Measurements from ENCODE around the gene RGMB. TPM values are rescaled to one million over a fixed set of nuclear protein-coding genes. Genes with fewer than 3 reads are reported as not detected.

RGMB gene
- total RNA-seq, 1 experiment from 2014 or later = 19.3 TPM

GRCh38 chr5:98844865-98845264, 71.4 kb downstream of the RGMB start:
- H3K36me3 Mint-ChIP-seq (ENCODE audit: insufficient read depth in 1 of 3, low read depth in 3 of 3) = peaks cover 15 to 42% (median 32%) of the 10 kb centered on the region in 3 experiments
- no peak overlapping the region for H3K18ac ChIP-seq (ENCODE audit: insufficient read length, low read depth, low read length)
- no peak overlapping the region for H2BK5ac ChIP-seq (ENCODE audit: insufficient read length, low read length)
- H4K91ac ChIP-seq (ENCODE audit: insufficient read length, low read depth, low read length) = no peak overlapping the region
- H3K4ac ChIP-seq (ENCODE audit: low read depth, low read length) = no peak overlapping the region
- no peak for TF ChIP-seq CTCF (conservative IDR thresholded peaks at IDR 0.05)
- no peak overlapping the region for H3K4me2 ChIP-seq (ENCODE audit: insufficient read depth, insufficient read length, low read length)
- no peaks in the 10 kb centered on the region for H3K27me3 Mint-ChIP-seq (ENCODE audit: low read depth)
- H3K4me3 Mint-ChIP-seq = no peak overlapping the region
- H3K79me1 ChIP-seq (ENCODE audit: insufficient read depth, low read depth, low read length, poor library complexity, severe bottlenecking) = no peaks in the 10 kb centered on the region
- H2AFZ ChIP-seq (ENCODE audit: low read length) = no peak overlapping the region
- no peak overlapping the region for H2BK15ac ChIP-seq (ENCODE audit: low read depth, low read length)
- no peak overlapping the region for H3K14ac ChIP-seq (ENCODE audit: insufficient read depth, low read length)
- no peak overlapping the region for H2BK12ac ChIP-seq (ENCODE audit: insufficient read length, low read depth, low read length)
- no peak for DNase-seq
- H3K23me2 ChIP-seq (ENCODE audit: insufficient read length, low read depth, low read length, poor library complexity, severe bottlenecking) = no peaks in the 10 kb centered on the region
- H4K8ac ChIP-seq (replicated peaks; ENCODE audit: insufficient read length, low read depth, low read length) = no peak overlapping the region
- H3K23ac ChIP-seq (ENCODE audit: insufficient read length, low read depth, low read length) = no peak overlapping the region
- WGBS (ENCODE audit: extremely low coverage, insufficient read length, low lambda C conversion rate) = no CpG with 5 or more reads among the region's 6 CpGs
- H3K79me2 ChIP-seq (ENCODE audit: insufficient read depth, low read length) = no peaks in the 10 kb centered on the region
- H4K5ac ChIP-seq (ENCODE audit: insufficient read length, low read depth, low read length) = no peak overlapping the region
- H2BK120ac ChIP-seq (ENCODE audit: low read depth, low read length, poor library complexity, severe bottlenecking) = no peak overlapping the region
- no peaks in the 10 kb centered on the region for H3K27me3 ChIP-seq (ENCODE audit: insufficient read depth, low read length)
- no peak overlapping the region for H2AK5ac ChIP-seq (ENCODE audit: insufficient read length, low read length)
- no peak overlapping the region for H3K27ac Mint-ChIP-seq
- H3K4me1 ChIP-seq (ENCODE audit: insufficient read depth, low read length) = no peaks in the 10 kb centered on the region
- peaks cover 42 to 45% of the 10 kb centered on the region in 2 experiments for H3K9me3 Mint-ChIP-seq
- no peak overlapping the region for H3K27ac ChIP-seq (ENCODE audit: insufficient read length, low read depth, low read length)
- H3K56ac ChIP-seq (ENCODE audit: insufficient read length, low read depth, low read length) = no peak overlapping the region
- H3T11ph ChIP-seq (ENCODE audit: low read length) = no peak overlapping the region
- no peak overlapping the region for H2BK20ac ChIP-seq (ENCODE audit: low read depth, low read length, poor library complexity, severe bottlenecking)
- peaks cover 0 to 5% of the 10 kb centered on the region in 2 experiments; a peak in 1 of 4 replicates for H3K4me1 Mint-ChIP-seq
- no peaks in the 10 kb centered on the region for H4K20me1 ChIP-seq (ENCODE audit: control insufficient read depth, insufficient read depth, insufficient read length)
- H3K9me3 ChIP-seq (ENCODE audit: control insufficient read depth, low read depth, low read length) = peaks cover 15% of the 10 kb centered on the region
- H3K9ac ChIP-seq (ENCODE audit: extremely low read depth, insufficient read length, low read length) = no peak overlapping the region
